SJSA1 (cell line): ENCODE measurements around the gene JMJD7. TPM values are rescaled to one million over a fixed set of nuclear protein-coding genes. Genes with fewer than 3 reads are reported as not detected.

Experiments
- DNase-seq, 2 experiments: peaks; one replicate each; pipeline ENCODE4 v3.0.0-alpha.2; 2015 to 2020; ENCODE audit warnings: low spot score in 2 of 2, low read depth in 1 of 2
- H3K27ac ChIP-seq: fragments of 250-450 bp; sonication (Bioruptor Pico); 2 replicates; pipeline ENCODE4 v1.5.1; 2020; ENCODE audit warnings: mild to moderate bottlenecking, moderate library complexity
- H3K27me3 ChIP-seq: fragments of 250-450 bp; sonication (Bioruptor Pico); replicated peaks from 2 replicates; pipeline ENCODE4 v1.5.1; 2020; ENCODE audit warnings: mild to moderate bottlenecking, moderate library complexity
- H3K36me3 ChIP-seq: fragments of 250-450 bp; sonication (Bioruptor Pico); 2 replicates; pipeline ENCODE4 v1.5.1; 2020; ENCODE audit warnings: mild to moderate bottlenecking
- H3K4me1 ChIP-seq: fragments of 250-450 bp; sonication (Bioruptor Pico); replicated peaks from 2 replicates; pipeline ENCODE4 v1.6.1; 2021; ENCODE audit warnings: mild to moderate bottlenecking
- H3K4me3 ChIP-seq: fragments of 250-450 bp; sonication (Bioruptor Pico); 2 replicates; pipeline ENCODE4 v1.5.1; 2020; ENCODE audit warnings: mild to moderate bottlenecking
- H3K9me3 ChIP-seq: fragments of 250-450 bp; sonication (Bioruptor Pico); replicated peaks from 2 replicates; pipeline ENCODE4 v1.5.1; 2020; ENCODE audit warnings: mild to moderate bottlenecking
- total RNA-seq: library from RNA; depleted of rRNA; stranded (reverse); fragments of >200 nt; shearing (Covaris generic); gene quantifications from 2 replicates; pipeline ENCODE4 v1.2.3, GENCODE V29; 2014; rRNA removed

The JMJD7 gene
- total RNA-seq = 7.1 and 9.4 TPM in 2 replicates

GRCh38 chr15:41827880-41828806 lies at the start of gene JMJD7:
Gene JMJD7, plus strand, starts transcription at chr15:41828092. Its CDS starts 33 bp downstream, at chr15:41828125.
- peak; percentile 86 to 96 for DNase-seq
- H3K36me3 ChIP-seq = peaks cover 31% of the 10 kb centered on the region
- H3K27ac ChIP-seq = peak within 1 kb of the TSS; percentile 46; the same call in 1 of the 2 replicates
- H3K4me3 ChIP-seq = peak within 1 kb of the TSS; percentile 87
- peaks cover 14% of the 10 kb centered on the region for H3K4me1 ChIP-seq
- no peaks in the 10 kb centered on the region for H3K9me3 ChIP-seq
- no peaks in the 10 kb centered on the region for H3K27me3 ChIP-seq

DNA sequence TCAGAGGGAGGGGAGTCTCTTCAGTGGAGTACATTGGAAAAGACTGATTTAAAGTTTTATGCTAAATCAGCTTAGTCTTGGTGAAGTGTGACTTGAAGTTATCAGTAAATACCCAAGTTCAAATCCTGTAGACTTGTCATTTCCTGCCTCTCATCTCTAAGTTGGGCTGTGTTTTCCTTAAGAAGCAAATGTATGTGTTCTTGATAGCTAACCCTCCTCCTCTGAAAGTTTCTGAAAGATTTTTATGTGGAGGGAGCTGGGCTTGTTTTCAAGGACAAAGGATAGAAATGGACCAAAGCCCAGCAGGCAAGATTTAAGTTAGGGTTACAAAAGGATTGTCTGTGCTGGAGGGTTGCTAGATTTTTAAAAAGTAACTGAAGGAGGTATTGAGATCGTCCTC lies 49.4 kb upstream of the JMJD7 start:
- no peak overlapping the region for H3K27ac ChIP-seq
- H3K4me1 ChIP-seq = peaks cover 57% of the 10 kb centered on the region
- H3K36me3 ChIP-seq = peaks cover 3% of the 10 kb centered on the region; the same call in 1 of the 2 replicates
- DNase-seq = no peak
- no peaks in the 10 kb centered on the region for H3K9me3 ChIP-seq
- no peaks in the 10 kb centered on the region for H3K27me3 ChIP-seq
- no peak overlapping the region for H3K4me3 ChIP-seq

GRCh38 chr15:41779662-41780157 lies 48.2 kb upstream of the JMJD7 start:
- Histone ChIP-seq H3K4me1 (peaks cover 55% of the 10 kb centered on the region), H3K27ac (0 out of 2 replicates have a peak overlapping the region, but pooled peaks have one; percentile 15), H3K36me3 (peaks cover 3% of the 10 kb centered on the region; the same call in 1 of the 2 replicates), H3K9me3 (no peaks in the 10 kb centered on the region), H3K4me3 (no peak overlapping the region), H3K27me3 (no peaks in the 10 kb centered on the region)
- DNase-seq = no peak

- Histone ChIP-seq H3K4me1 (peaks cover 49% of the 10 kb centered on the region), H3K27me3 (no peaks in the 10 kb centered on the region), H3K9me3 (no peaks in the 10 kb centered on the region), H3K36me3 (peaks cover 3% of the 10 kb centered on the region; the same call in 1 of the 2 replicates), H3K27ac (peak overlapping the region; percentile 15), H3K4me3 (no peak overlapping the region)
- DNase-seq = peak in 1 of 2 experiments; percentile 33
Measured at GRCh38 chr15:41780266-41780665, 47.6 kb upstream of the JMJD7 start.

GRCh38 chr15:41780727-41781126 lies 47.2 kb upstream of the JMJD7 start:
- Histone ChIP-seq H3K27ac (peak overlapping the region; percentile 15), H3K27me3 (no peaks in the 10 kb centered on the region), H3K4me3 (no peak overlapping the region), H3K4me1 (peaks cover 45% of the 10 kb centered on the region), H3K36me3 (no peaks in the 10 kb centered on the region), H3K9me3 (no peaks in the 10 kb centered on the region)
- DNase-seq = no peak

DNA sequence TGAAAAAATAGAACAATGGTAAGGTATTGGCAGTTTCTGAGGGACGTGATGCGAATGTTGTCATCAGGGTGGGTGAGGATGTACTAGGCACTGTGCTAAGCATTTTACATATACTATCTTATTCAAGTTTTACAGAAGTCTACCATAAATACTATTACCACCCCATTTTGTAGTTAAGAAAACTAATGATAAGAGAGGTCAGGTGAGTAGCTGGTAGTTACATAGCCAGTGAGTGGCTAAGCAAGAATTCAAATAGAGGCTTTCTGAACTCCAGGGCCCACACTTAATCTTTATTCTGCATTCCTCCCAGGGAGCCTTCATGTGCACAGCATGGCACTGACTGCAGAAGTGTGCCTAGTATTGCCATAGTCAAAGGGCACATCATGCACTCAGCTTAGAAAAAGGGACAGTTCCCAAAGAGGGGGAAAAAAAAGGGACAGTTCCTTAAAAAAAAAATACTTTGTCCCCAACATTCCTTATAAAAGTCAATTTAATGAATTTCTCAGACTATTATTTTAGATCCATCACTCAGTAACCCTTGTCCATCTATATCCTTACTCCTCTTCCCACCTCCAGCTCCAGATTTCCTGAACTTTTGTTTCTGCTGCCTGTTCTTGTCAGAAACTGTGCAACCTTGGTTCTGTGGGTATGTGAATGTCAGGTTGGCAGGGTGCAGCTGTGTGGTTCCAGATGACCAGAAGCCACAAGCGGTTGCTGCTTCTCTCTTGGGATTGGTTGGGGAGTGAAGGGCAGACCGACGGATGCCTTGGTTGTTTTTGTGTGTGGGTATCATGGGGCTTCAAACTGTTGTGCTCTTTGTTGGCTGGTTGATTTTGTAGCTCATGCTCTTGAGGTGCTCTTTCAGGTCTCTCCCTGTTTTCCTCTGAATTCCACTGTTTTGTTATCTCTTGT lies 45.3 kb upstream of the JMJD7 start:
- Histone ChIP-seq H3K36me3 (no peaks in the 10 kb centered on the region), H3K27ac (no peak overlapping the region), H3K9me3 (no peaks in the 10 kb centered on the region), H3K4me3 (no peak overlapping the region), H3K4me1 (peaks cover 29% of the 10 kb centered on the region), H3K27me3 (no peaks in the 10 kb centered on the region)
- DNase-seq = no peak

- H3K4me1 ChIP-seq = peaks cover 22% of the 10 kb centered on the region
- H3K36me3 ChIP-seq = no peaks in the 10 kb centered on the region
- H3K4me3 ChIP-seq = no peak overlapping the region
Measured at GRCh38 chr15:41783296-41783695, 44.6 kb upstream of the JMJD7 start.

DNA sequence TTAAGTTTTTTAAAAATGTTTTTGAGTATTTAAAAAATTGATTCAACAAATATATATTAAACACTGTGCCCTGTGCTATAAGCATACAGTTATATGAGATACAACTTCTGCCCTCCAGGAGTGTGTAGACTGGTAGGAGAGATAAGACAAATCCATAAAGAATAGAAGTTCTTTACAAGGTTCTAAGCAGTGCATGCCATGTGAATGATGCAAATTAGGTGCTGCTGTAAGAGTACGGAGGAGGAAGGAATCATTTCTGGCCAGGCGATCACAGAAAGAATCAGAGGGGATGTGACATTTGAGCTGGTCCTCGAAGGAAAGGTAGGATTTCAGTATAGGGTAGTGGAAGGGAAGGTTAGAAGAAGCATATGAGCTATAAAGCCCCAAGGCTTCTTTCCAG lies 39.6 kb upstream of the JMJD7 start:
- no peaks in the 10 kb centered on the region for H3K27me3 ChIP-seq
- DNase-seq = no peak
- no peak overlapping the region for H3K27ac ChIP-seq
- no peak overlapping the region for H3K4me3 ChIP-seq
- peaks cover 29% of the 10 kb centered on the region for H3K4me1 ChIP-seq
- H3K36me3 ChIP-seq = no peaks in the 10 kb centered on the region
- H3K9me3 ChIP-seq = no peaks in the 10 kb centered on the region

More at GRCh38 chr15:41783296-41783695, 44.6 kb upstream of the JMJD7 start:
- no peaks in the 10 kb centered on the region for H3K27me3 ChIP-seq
- no peaks in the 10 kb centered on the region for H3K9me3 ChIP-seq
- H3K27ac ChIP-seq = no peak overlapping the region
- no peak for DNase-seq

GRCh38 chr15:41789236-41789635 lies 38.7 kb upstream of the JMJD7 start:
- H3K9me3 ChIP-seq = no peaks in the 10 kb centered on the region
- H3K4me3 ChIP-seq = no peak overlapping the region
- DNase-seq = no peak
- no peaks in the 10 kb centered on the region for H3K27me3 ChIP-seq
- peaks cover 37% of the 10 kb centered on the region for H3K4me1 ChIP-seq
- H3K36me3 ChIP-seq = no peaks in the 10 kb centered on the region
- no peak overlapping the region for H3K27ac ChIP-seq

DNA sequence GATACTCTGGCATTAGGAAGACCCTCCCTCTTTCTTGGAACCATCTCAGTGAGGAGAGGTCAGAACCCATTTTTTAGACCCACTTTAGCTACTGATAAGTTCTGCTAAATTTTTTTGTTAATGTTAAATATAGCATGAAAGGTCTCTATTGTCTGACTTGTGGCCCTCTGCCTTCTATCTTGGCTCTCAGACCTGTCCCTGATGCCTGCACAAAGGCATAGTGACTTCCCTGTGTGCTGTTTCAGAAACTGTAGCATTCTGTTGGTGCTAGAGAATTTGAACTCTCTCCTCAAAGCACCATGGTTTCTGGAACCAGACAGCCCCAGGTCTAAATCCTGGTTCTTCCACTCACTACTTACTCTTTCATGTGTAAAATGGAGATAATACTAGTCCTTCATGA lies 38.2 kb upstream of the JMJD7 start:
- Histone ChIP-seq H3K27ac (peak overlapping the region; percentile 86; the same call in 1 of the 2 replicates), H3K4me3 (no peak overlapping the region), H3K4me1 (peaks cover 39% of the 10 kb centered on the region), H3K27me3 (no peaks in the 10 kb centered on the region), H3K9me3 (no peaks in the 10 kb centered on the region), H3K36me3 (no peaks in the 10 kb centered on the region)
- no peak for DNase-seq

DNA sequence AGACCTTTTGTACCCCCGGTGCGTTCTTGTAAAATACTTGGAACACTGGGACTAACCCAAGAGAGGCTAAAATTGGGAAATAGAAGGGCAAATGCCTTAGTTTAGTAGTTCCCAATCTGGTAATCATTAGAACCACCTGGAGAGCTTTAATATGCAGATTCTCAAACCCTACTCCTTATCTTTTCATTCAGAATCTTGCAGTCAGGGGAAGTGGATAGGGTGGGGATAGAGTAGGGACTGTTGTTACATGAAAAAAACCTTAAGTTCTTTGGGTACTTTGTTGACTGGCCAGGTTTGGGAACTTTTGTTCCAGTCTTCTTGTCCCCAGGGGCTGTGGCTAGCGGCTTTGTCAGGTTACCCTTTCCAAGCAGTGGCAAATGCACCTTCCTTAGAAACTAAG lies 37.7 kb upstream of the JMJD7 start:
- H3K27me3 ChIP-seq = no peaks in the 10 kb centered on the region
- H3K9me3 ChIP-seq = no peaks in the 10 kb centered on the region
- peaks cover 39% of the 10 kb centered on the region for H3K4me1 ChIP-seq
- no peaks in the 10 kb centered on the region for H3K36me3 ChIP-seq
- peak overlapping the region; percentile 86 for H3K27ac ChIP-seq
- H3K4me3 ChIP-seq = no peak overlapping the region
- no peak for DNase-seq

DNA sequence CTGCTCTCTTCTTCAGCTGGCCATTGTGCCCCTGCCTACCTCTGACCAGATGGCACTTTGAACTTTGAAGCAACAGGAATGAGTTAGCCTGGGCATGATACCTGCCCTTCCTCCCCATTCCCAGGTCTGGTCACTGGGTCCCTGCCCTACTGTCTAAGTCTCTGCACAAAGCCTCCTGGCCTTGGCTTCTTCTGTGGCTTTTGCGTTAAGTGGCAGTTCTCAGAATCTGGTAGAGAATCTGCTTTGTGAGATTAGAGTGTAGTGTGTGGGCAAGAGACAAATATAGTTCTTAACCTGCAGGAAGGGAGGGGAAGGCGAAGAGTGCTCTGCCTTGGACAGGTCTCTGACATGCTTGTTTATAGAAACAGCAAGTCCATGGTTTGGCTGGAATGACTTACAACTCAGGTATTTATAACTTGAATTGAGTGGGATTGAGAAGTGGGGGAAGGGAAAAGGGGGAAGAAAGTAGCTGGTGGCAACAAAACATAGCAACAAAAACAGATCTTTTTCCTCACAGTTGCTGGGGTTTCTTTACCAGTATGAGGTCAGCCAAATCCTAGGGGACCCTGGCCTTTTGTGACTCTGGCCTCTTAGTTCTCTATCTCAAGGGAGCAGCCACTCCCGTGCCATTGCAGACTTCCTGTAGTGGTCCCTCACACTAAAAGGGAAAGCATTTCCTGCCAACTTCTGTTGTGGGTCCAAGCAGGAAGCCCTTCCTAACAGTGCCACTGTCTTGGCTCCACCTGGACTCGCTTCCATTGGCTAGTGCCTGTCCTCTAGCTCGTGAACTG lies 36.9 kb upstream of the JMJD7 start:
- Histone ChIP-seq H3K4me1 (peaks cover 41% of the 10 kb centered on the region), H3K9me3 (no peaks in the 10 kb centered on the region), H3K27ac (peak overlapping the region; percentile 86), H3K36me3 (no peaks in the 10 kb centered on the region), H3K27me3 (no peaks in the 10 kb centered on the region), H3K4me3 (no peak overlapping the region)
- peak; percentile 64 to 81 for DNase-seq

DNA sequence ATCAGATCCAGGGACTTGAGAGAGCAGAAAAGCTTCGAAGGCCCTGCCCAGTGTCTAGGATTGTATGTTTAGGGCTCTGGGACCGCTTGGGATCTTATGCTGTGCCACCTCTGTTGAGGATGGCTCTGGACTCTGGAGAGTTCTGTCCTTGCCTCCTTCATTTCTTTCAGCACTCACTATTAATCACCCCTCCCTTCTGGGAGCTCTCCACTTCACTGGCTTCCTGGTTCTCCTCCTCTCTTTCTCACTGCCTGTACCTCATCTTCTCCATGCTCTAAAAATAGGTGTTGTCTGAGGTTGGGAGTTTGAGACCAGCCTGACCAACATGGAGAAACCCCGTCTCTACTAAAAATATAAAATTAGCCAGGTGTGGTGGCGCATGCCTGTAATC lies 36.4 kb upstream of the JMJD7 start:
- H3K27ac ChIP-seq = peak overlapping the region; percentile 86
- H3K4me1 ChIP-seq = peaks cover 47% of the 10 kb centered on the region
- DNase-seq = no peak
- no peaks in the 10 kb centered on the region for H3K9me3 ChIP-seq
- no peak overlapping the region for H3K4me3 ChIP-seq
- H3K36me3 ChIP-seq = no peaks in the 10 kb centered on the region
- no peaks in the 10 kb centered on the region for H3K27me3 ChIP-seq
